Measurements from ENCODE around the gene YY1AP1.
"Not testable (repeated sequence)": the region's sequence is repeated elsewhere in the genome, so short reads cannot be mapped to it uniquely, and the experiment has no call there.

DNA sequence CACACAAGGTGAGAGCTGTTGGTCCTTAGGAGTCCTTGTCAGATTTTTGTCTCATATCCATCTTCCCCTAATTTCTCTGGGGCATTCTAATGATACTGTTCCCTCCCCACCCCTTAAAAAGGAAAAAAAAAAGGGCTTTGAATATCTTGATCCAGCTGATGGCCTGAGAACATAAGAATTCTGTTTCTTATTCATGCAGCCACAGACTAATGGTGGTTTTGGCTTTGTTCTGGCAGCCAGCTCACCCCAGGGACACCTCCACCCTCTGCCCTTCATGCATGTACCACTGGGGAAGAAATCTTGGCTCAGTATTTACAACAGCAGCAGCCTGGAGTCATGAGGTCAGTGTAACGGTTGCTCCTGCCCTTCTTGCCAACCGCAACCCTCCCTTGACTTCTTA, 75.3 kb downstream of the YY1AP1 start:
- not testable (repeated sequence) for TF ChIP-seq HDAC2 (IDR thresholded peaks at IDR 0.05); POLR2A (IDR thresholded peaks at IDR 0.05; ENCODE audit: low read depth, low read length); YY1 (IDR thresholded peaks at IDR 0.05; ENCODE audit: low read depth, low read length); TCF12 (IDR thresholded peaks at IDR 0.05; ENCODE audit: low read depth, low read length); EP300 (IDR thresholded peaks at IDR 0.05; ENCODE audit: borderline replicate concordance in 1 of 2, control insufficient read depth in 1 of 2, low read depth in 2 of 2, low read length in 2 of 2)
- TF ChIP-seq, protein P1, sequence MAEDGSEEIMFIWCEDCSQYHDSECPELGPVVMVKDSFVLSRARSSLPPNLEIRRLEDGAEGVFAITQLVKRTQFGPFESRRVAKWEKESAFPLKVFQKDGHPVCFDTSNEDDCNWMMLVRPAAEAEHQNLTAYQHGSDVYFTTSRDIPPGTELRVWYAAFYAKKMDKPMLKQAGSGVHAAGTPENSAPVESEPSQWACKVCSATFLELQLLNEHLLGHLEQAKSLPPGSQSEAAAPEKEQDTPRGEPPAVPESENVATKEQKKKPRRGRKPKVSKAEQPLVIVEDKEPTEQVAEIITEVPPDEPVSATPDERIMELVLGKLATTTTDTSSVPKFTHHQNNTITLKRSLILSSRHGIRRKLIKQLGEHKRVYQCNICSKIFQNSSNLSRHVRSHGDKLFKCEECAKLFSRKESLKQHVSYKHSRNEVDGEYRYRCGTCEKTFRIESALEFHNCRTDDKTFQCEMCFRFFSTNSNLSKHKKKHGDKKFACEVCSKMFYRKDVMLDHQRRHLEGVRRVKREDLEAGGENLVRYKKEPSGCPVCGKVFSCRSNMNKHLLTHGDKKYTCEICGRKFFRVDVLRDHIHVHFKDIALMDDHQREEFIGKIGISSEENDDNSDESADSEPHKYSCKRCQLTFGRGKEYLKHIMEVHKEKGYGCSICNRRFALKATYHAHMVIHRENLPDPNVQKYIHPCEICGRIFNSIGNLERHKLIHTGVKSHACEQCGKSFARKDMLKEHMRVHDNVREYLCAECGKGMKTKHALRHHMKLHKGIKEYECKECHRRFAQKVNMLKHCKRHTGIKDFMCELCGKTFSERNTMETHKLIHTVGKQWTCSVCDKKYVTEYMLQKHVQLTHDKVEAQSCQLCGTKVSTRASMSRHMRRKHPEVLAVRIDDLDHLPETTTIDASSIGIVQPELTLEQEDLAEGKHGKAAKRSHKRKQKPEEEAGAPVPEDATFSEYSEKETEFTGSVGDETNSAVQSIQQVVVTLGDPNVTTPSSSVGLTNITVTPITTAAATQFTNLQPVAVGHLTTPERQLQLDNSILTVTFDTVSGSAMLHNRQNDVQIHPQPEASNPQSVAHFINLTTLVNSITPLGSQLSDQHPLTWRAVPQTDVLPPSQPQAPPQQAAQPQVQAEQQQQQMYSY (CRISPR knock-in tag; IDR thresholded peaks at IDR 0.05): not testable (repeated sequence)
